ENCODE results near the gene HIP1.
"Not testable (repeated sequence)": the region's sequence is repeated elsewhere in the genome, so short reads cannot be mapped to it uniquely, and the experiment has no call there.

HIP1 gene

GRCh38 chr7:75613351-75613750, 125.4 kb downstream of the HIP1 start:
- DNase-seq (ENCODE audit: low spot score) = no peak

- DNase-seq (ENCODE audit: low spot score) = no peak
These were observed 127.1 kb downstream of the HIP1 start for GRCh38 chr7:75611557-75612178.

GRCh38 chr7:75609416-75609815, 129.3 kb downstream of the HIP1 start:
- not testable (repeated sequence) for DNase-seq (ENCODE audit: low spot score)

- no peak for DNase-seq (ENCODE audit: low spot score)
These were observed 130.2 kb downstream of the HIP1 start for GRCh38 chr7:75608451-75609122.

- no peak for DNase-seq (ENCODE audit: low spot score)
These were observed 134.3 kb downstream of the HIP1 start for GRCh38 chr7:75604408-75604807.

GRCh38 chr7:75602831-75603230, 135.9 kb downstream of the HIP1 start:
- DNase-seq (ENCODE audit: low spot score) = peak; percentile 12

GRCh38 chr7:75601539-75601938, 137.2 kb downstream of the HIP1 start:
- no peak for DNase-seq (ENCODE audit: low spot score)

- not testable (repeated sequence) for DNase-seq (ENCODE audit: low spot score)
These were observed 138.0 kb downstream of the HIP1 start for GRCh38 chr7:75600748-75601147.

GRCh38 chr7:75599244-75599781, 139.4 kb downstream of the HIP1 start:
- no peak for DNase-seq (ENCODE audit: low spot score)

GRCh38 chr7:75596727-75597614, 141.8 kb downstream of the HIP1 start:
- DNase-seq (ENCODE audit: low spot score) = peak; percentile 54

- DNase-seq (ENCODE audit: low spot score) = no peak
These were observed 143.0 kb downstream of the HIP1 start for GRCh38 chr7:75595766-75596165.

GRCh38 chr7:75593500-75594184, 145.1 kb downstream of the HIP1 start:
- DNase-seq (ENCODE audit: low spot score) = not testable (repeated sequence)

GRCh38 chr7:75591467-75592255, 147.1 kb downstream of the HIP1 start:
- DNase-seq (ENCODE audit: low spot score) = no peak

- DNase-seq (ENCODE audit: low spot score) = no peak
These were observed 148.3 kb downstream of the HIP1 start for GRCh38 chr7:75590373-75591005.

- DNase-seq (ENCODE audit: low spot score) = no peak
These were observed 154.4 kb downstream of the HIP1 start for GRCh38 chr7:75584354-75584753.

- no peak for DNase-seq (ENCODE audit: low spot score)
These were observed 155.5 kb downstream of the HIP1 start for GRCh38 chr7:75583255-75583654.

- no peak for DNase-seq (ENCODE audit: low spot score)
These were observed 158.8 kb downstream of the HIP1 start for GRCh38 chr7:75579899-75580298.

GRCh38 chr7:75578081-75578480, 160.7 kb downstream of the HIP1 start:
- DNase-seq (ENCODE audit: low spot score) = no peak

- no peak for DNase-seq (ENCODE audit: low spot score)
These were observed 163.1 kb downstream of the HIP1 start for GRCh38 chr7:75575488-75576121.

GRCh38 chr7:75573477-75574019, 165.2 kb downstream of the HIP1 start:
- no peak for DNase-seq (ENCODE audit: low spot score)
